ENCODE results near the gene ZRANB2.

Gene ZRANB2

GRCh38 chr1:71087713-71088112 lies 6.9 kb upstream of the ZRANB2 start:
- H3K4me3 ChIP-seq (ENCODE audit: low read depth, low read length): no peak overlapping the region
- TF ChIP-seq CTCF (IDR thresholded peaks at IDR 0.05; ENCODE audit: control insufficient read depth, extremely low read depth, insufficient read depth): no peak
- no peak for DNase-seq (ENCODE audit: low read depth)

- TF ChIP-seq CTCF (IDR thresholded peaks at IDR 0.05; ENCODE audit: control insufficient read depth, extremely low read depth, insufficient read depth): no peak
- DNase-seq (ENCODE audit: low read depth): no peak
- no peak overlapping the region for H3K4me3 ChIP-seq (ENCODE audit: low read depth, low read length)
These were observed 6.2 kb upstream of the ZRANB2 start for GRCh38 chr1:71087060-71087459.

GRCh38 chr1:71086331-71086730 lies 5.5 kb upstream of the ZRANB2 start:
- no peak for TF ChIP-seq CTCF (IDR thresholded peaks at IDR 0.05; ENCODE audit: control insufficient read depth, extremely low read depth, insufficient read depth)
- DNase-seq (ENCODE audit: low read depth): no peak
- H3K4me3 ChIP-seq (ENCODE audit: low read depth, low read length): no peak overlapping the region

- no peak overlapping the region for H3K4me3 ChIP-seq (ENCODE audit: low read depth, low read length)
- no peak for TF ChIP-seq CTCF (IDR thresholded peaks at IDR 0.05; ENCODE audit: control insufficient read depth, extremely low read depth, insufficient read depth)
- no peak for DNase-seq (ENCODE audit: low read depth)
These were observed 2.4 kb upstream of the ZRANB2 start for GRCh38 chr1:71083271-71083670.

- peak overlapping the region; percentile 95 for H3K4me3 ChIP-seq (ENCODE audit: low read depth, low read length)
- no peak for TF ChIP-seq CTCF (IDR thresholded peaks at IDR 0.05; ENCODE audit: control insufficient read depth, extremely low read depth, insufficient read depth)
- DNase-seq (ENCODE audit: low read depth): no peak
These were observed 854 bp upstream of the ZRANB2 start for GRCh38 chr1:71081697-71082080.

GRCh38 chr1:71080230-71080738 lies 551 bp downstream of the ZRANB2 start:
- no peak for TF ChIP-seq CTCF (IDR thresholded peaks at IDR 0.05; ENCODE audit: control insufficient read depth, extremely low read depth, insufficient read depth)
- H3K4me3 ChIP-seq (ENCODE audit: low read depth, low read length): peak overlapping the region; percentile 95
- DNase-seq (ENCODE audit: low read depth): no peak

GRCh38 chr1:71074681-71075080 lies 6.2 kb downstream of the ZRANB2 start:
- TF ChIP-seq CTCF (IDR thresholded peaks at IDR 0.05; ENCODE audit: control insufficient read depth, extremely low read depth, insufficient read depth): no peak
- DNase-seq (ENCODE audit: low read depth): no peak
- H3K4me3 ChIP-seq (ENCODE audit: low read depth, low read length): no peak overlapping the region
